ENCODE measurements around the gene UBALD1.

Gene UBALD1

GRCh38 chr16:4646773-4647643, 32.3 kb upstream of the UBALD1 start:
- DNase-seq = no peak

- peak; percentile 27 to 72 (median 62) for DNase-seq
These were observed 27.2 kb upstream of the UBALD1 start for GRCh38 chr16:4641895-4642294.

GRCh38 chr16:4641306-4641687, 26.6 kb upstream of the UBALD1 start:
- no peak for DNase-seq

GRCh38 chr16:4640572-4641305, 26.1 kb upstream of the UBALD1 start:
- peak; percentile 19 to 49 (median 44) for DNase-seq

GRCh38 chr16:4639899-4640509, 25.3 kb upstream of the UBALD1 start:
- no peak for DNase-seq

GRCh38 chr16:4637501-4638166, 22.9 kb upstream of the UBALD1 start:
- DNase-seq = no peak

GRCh38 chr16:4636196-4636595, 21.5 kb upstream of the UBALD1 start:
- no peak for DNase-seq

- no peak for DNase-seq
These were observed 20.1 kb upstream of the UBALD1 start for GRCh38 chr16:4634768-4635167.

GRCh38 chr16:4633910-4634635, 19.4 kb upstream of the UBALD1 start:
- DNase-seq = no peak

GRCh38 chr16:4631444-4631843, 16.8 kb upstream of the UBALD1 start:
- no peak for DNase-seq

GRCh38 chr16:4628283-4628682, 13.6 kb upstream of the UBALD1 start:
- no peak for DNase-seq

- no peak for DNase-seq
These were observed 11.7 kb upstream of the UBALD1 start for GRCh38 chr16:4626396-4626795.

- no peak for DNase-seq
These were observed 11.0 kb upstream of the UBALD1 start for GRCh38 chr16:4625560-4626159.

GRCh38 chr16:4624827-4625559, 10.3 kb upstream of the UBALD1 start:
- DNase-seq = peak; percentile 89 to 92 (median 89)

GRCh38 chr16:4624015-4624826, 9.5 kb upstream of the UBALD1 start, which contains the start of gene MGRN1:
MGRN1 (plus strand) TSS chr16:4624826; CDS start chr16:4624961, 135 bp downstream.
- peak; percentile 97 to 99 (median 99) for DNase-seq

- DNase-seq = peak; percentile 76 to 90 (median 82)
These were observed 8.9 kb upstream of the UBALD1 start for GRCh38 chr16:4623593-4623992.

- no peak for DNase-seq
These were observed 4.1 kb upstream of the UBALD1 start for GRCh38 chr16:4618645-4619418.

- no peak for DNase-seq
These were observed 3.2 kb upstream of the UBALD1 start for GRCh38 chr16:4617880-4618279.

All from suppressor macrophage (primary cell).